Measurements from ENCODE around the gene BBX. TPM values are rescaled to one million over a fixed set of nuclear protein-coding genes. Genes with fewer than 3 reads are reported as not detected.

Gene BBX
- total and polyA plus RNA-seq, 2 of the 4 experiments (the other 2 are of a cell fraction) = 13.6 to 107 TPM

GRCh38 chr3:107514453-107514852 is 8.3 kb upstream of the BBX start:
- H3K79me1 ChIP-seq (ENCODE audit: low read depth in 1 of 2, low read length in 2 of 2) = no peaks in the 10 kb centered on the region
- H3K27me3 ChIP-seq (ENCODE audit: control insufficient read depth, insufficient read depth, low read length) = peaks cover 16% of the 10 kb centered on the region
- H2BK5ac ChIP-seq (ENCODE audit: low read depth, low read length, poor library complexity, severe bottlenecking) = no peak overlapping the region
- WGBS, 2 experiments (ENCODE audit: extremely low coverage in 2 of 2, insufficient read length in 1 of 2) = no CpG with 5 or more reads among the region's 1 CpG
- no peak overlapping the region for H3K23ac ChIP-seq (ENCODE audit: low read depth, low read length)
- in situ Hi-C loops (cut with MboI; ENCODE audit: low sequenced_read_pairs) = no loop called here
- H2AK9ac ChIP-seq (replicated peaks; ENCODE audit: low read depth, low read length, poor library complexity) = no peak overlapping the region
- H2BK15ac ChIP-seq (ENCODE audit: low read depth, low read length) = no peak overlapping the region
- H3K4me3 ChIP-seq (ENCODE audit: insufficient read depth, low read depth, low read length) = no peak overlapping the region
- no peak overlapping the region for H3K9ac ChIP-seq (ENCODE audit: low read depth, low read length)
- no peaks in the 10 kb centered on the region for H3K9me1 ChIP-seq (ENCODE audit: insufficient read depth, low read length)
- dilution Hi-C loops (cut with HindIII; ENCODE audit: low sequenced_read_pairs, unreplicated experiment) = no loop called here
- CTCF ChIA-PET = no interaction called here
- no peak overlapping the region for H3K4me2 ChIP-seq (ENCODE audit: low read depth, low read length)
- H4K20me1 ChIP-seq (ENCODE audit: insufficient read depth, low read length) = no peaks in the 10 kb centered on the region
- POLR2A ChIA-PET (ENCODE audit: unreplicated experiment) = no interaction called here
- H2AK5ac ChIP-seq (ENCODE audit: low read depth, low read length) = no peak overlapping the region
- H2AFZ ChIP-seq (replicated peaks; ENCODE audit: low read length, poor library complexity) = no peak overlapping the region
- intact Hi-C loops (cut with micrococcal nuclease) = no loop called here
- no peak overlapping the region for H3K14ac ChIP-seq (replicated peaks; ENCODE audit: low read depth, low read length)
- no peak for TF ChIP-seq NFE2L2 (IDR thresholded peaks at IDR 0.05; ENCODE audit: low read depth, low read length)
- no peak for TF ChIP-seq CTCF (conservative IDR thresholded peaks at IDR 0.05; ENCODE audit: low read depth, low read length)
- no peak for TF ChIP-seq MAZ (IDR thresholded peaks at IDR 0.05; ENCODE audit: borderline replicate concordance, low read depth, low read length)
- TF ChIP-seq ELK1 (IDR thresholded peaks at IDR 0.05; ENCODE audit: borderline replicate concordance, low read depth, low read length) = no peak
- no peak for TF ChIP-seq CEBPB (IDR thresholded peaks at IDR 0.05; ENCODE audit: low read depth, low read length)
- no peak for TF ChIP-seq POLR2A (IDR thresholded peaks at IDR 0.05; ENCODE audit: low read depth, low read length)
- no peak for TF ChIP-seq RAD21 (IDR thresholded peaks at IDR 0.05; ENCODE audit: low read length)
- TF ChIP-seq MAFK (IDR thresholded peaks at IDR 0.05; ENCODE audit: low read depth, low read length) = no peak
- no peak for TF ChIP-seq BHLHE40 (IDR thresholded peaks at IDR 0.05; ENCODE audit: low read depth, low read length)
- no peak for TF ChIP-seq SMC3 (IDR thresholded peaks at IDR 0.05; ENCODE audit: low read depth, low read length)
- TF ChIP-seq MXI1 (IDR thresholded peaks at IDR 0.05; ENCODE audit: borderline replicate concordance, low read depth, low read length) = no peak
- TF ChIP-seq RFX5 (IDR thresholded peaks at IDR 0.05; ENCODE audit: low read depth, low read length) = no peak
- no peak for TF ChIP-seq RCOR1 (IDR thresholded peaks at IDR 0.05; ENCODE audit: insufficient replicate concordance, low read length)
- TF ChIP-seq FOS (IDR thresholded peaks at IDR 0.05; ENCODE audit: low read depth, low read length) = no peak
- no peak for TF ChIP-seq CHD1 (IDR thresholded peaks at IDR 0.05; ENCODE audit: low read depth, low read length)
- TF ChIP-seq USF2 (IDR thresholded peaks at IDR 0.05; ENCODE audit: low read depth, low read length) = no peak
- H2BK120ac ChIP-seq (ENCODE audit: low read depth, low read length) = no peak overlapping the region
- no peak overlapping the region for H4K5ac ChIP-seq (ENCODE audit: low read depth, low read length)
- DNase-seq (no peak), ATAC-seq (ENCODE audit: low read depth) (no peak)
- H3K4me1 ChIP-seq (ENCODE audit: control insufficient read depth, insufficient read depth, low read length) = no peaks in the 10 kb centered on the region
- no peak overlapping the region for H3K18ac ChIP-seq (ENCODE audit: low read depth, low read length)
- H3K4ac ChIP-seq (ENCODE audit: low read depth, low read length) = no peak overlapping the region
- no peak overlapping the region for H4K91ac ChIP-seq (ENCODE audit: insufficient read depth, low read depth, low read length)
- no TSS peak for BruUV-seq (replicated peaks)
- no peak overlapping the region for H3K56ac ChIP-seq (ENCODE audit: extremely low read depth, insufficient read depth, low read length)
- H3K9me3 ChIP-seq (ENCODE audit: control insufficient read depth, insufficient read depth, low read length) = no peaks in the 10 kb centered on the region
- H4K8ac ChIP-seq (ENCODE audit: low read depth in 2 of 2, low read length in 2 of 2) = no peak overlapping the region
- H2BK20ac ChIP-seq (ENCODE audit: low read depth, low read length) = no peak overlapping the region
- H3K36me3 ChIP-seq (ENCODE audit: control insufficient read depth, insufficient read depth, low read length) = no peaks in the 10 kb centered on the region
- no peak overlapping the region for H3K27ac ChIP-seq (ENCODE audit: insufficient read depth, low read length)

Data from IMR-90 (cell line).